SK-N-SH treated with all-trans-retinoic acid at 6 μM for 48 hours (cell line): Measurements from ENCODE around the gene MMP26.

Source experiments
- ARNTL ChIP-seq: fragments of 450-650 bp; formaldehyde crosslinking; IDR thresholded peaks from 2 replicates; pipeline ENCODE4 v1.5.0; 2020; ENCODE audit warnings: low read depth, mild to moderate bottlenecking, moderate library complexity, borderline replicate concordance
- ISL1 ChIP-seq: fragments of 250-450 bp; sonication (Bioruptor Pico); IDR thresholded peaks from 2 replicates; pipeline ENCODE4 v2.1.2; 2022; ENCODE audit warnings: mild to moderate bottlenecking, moderate library complexity
- PPARA ChIP-seq: fragments of 250-450 bp; sonication (Bioruptor Pico); IDR thresholded peaks from 2 replicates; pipeline ENCODE4 v1.5.0; 2020; ENCODE audit warnings: mild to moderate bottlenecking, borderline replicate concordance
- TOX ChIP-seq: fragments of 250-450 bp; sonication (Bioruptor Pico); IDR thresholded peaks from 2 replicates; pipeline ENCODE4 v1.8.0; 2021; ENCODE audit warnings: mild to moderate bottlenecking, moderate library complexity, borderline replicate concordance
- ZFP3 ChIP-seq: fragments of 250-450 bp; sonication (Bioruptor Pico); IDR thresholded peaks from 2 replicates; pipeline ENCODE4 v1.5.0; 2020; ENCODE audit warnings: mild to moderate bottlenecking, moderate library complexity
- TF ChIP-seq, protein P1 (sequence below): fragments of 250-450 bp; sonication (Bioruptor Pico); IDR thresholded peaks from 2 replicates; pipeline ENCODE4 v1.5.0; 2020; ENCODE audit warnings: mild to moderate bottlenecking, moderate library complexity
- TF ChIP-seq, protein P2 (sequence below): fragments of 250-450 bp; sonication (Bioruptor Pico); IDR thresholded peaks from 2 replicates; pipeline ENCODE4 v1.5.1; 2020; ENCODE audit warnings: low read depth, mild to moderate bottlenecking, moderate library complexity

DNA sequence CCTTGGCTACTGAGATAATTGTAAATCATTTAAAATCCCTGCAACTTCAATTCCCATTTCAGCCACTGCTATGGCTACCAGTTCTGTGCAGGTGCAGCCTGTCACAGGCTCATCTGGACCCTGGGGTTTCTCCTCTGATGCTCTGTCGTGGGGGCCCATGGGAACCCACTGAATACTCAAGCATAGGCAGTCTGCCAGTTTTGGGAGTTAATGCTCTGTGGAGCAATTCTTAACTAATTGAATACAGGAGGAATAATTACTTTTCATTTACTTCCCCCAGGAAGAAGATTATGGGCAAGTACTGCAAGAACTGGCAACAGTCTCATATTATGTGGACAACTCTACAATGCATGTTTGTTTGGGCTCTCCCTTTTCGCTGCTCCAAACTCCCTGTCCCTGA lies 32.8 kb upstream of the MMP26 start:
- TF ChIP-seq PPARA (CRISPR knock-in tag): no peak
- TF ChIP-seq TOX (CRISPR knock-in tag): no peak
- no peak for TF ChIP-seq ZFP3
- TF ChIP-seq, protein P1, sequence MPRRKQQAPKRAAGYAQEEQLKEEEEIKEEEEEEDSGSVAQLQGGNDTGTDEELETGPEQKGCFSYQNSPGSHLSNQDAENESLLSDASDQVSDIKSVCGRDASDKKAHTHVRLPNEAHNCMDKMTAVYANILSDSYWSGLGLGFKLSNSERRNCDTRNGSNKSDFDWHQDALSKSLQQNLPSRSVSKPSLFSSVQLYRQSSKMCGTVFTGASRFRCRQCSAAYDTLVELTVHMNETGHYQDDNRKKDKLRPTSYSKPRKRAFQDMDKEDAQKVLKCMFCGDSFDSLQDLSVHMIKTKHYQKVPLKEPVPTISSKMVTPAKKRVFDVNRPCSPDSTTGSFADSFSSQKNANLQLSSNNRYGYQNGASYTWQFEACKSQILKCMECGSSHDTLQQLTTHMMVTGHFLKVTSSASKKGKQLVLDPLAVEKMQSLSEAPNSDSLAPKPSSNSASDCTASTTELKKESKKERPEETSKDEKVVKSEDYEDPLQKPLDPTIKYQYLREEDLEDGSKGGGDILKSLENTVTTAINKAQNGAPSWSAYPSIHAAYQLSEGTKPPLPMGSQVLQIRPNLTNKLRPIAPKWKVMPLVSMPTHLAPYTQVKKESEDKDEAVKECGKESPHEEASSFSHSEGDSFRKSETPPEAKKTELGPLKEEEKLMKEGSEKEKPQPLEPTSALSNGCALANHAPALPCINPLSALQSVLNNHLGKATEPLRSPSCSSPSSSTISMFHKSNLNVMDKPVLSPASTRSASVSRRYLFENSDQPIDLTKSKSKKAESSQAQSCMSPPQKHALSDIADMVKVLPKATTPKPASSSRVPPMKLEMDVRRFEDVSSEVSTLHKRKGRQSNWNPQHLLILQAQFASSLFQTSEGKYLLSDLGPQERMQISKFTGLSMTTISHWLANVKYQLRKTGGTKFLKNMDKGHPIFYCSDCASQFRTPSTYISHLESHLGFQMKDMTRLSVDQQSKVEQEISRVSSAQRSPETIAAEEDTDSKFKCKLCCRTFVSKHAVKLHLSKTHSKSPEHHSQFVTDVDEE (CRISPR knock-in tag): no peak
- TF ChIP-seq ARNTL (CRISPR knock-in tag): no peak
- TF ChIP-seq ISL1: no peak
- TF ChIP-seq, protein P2, sequence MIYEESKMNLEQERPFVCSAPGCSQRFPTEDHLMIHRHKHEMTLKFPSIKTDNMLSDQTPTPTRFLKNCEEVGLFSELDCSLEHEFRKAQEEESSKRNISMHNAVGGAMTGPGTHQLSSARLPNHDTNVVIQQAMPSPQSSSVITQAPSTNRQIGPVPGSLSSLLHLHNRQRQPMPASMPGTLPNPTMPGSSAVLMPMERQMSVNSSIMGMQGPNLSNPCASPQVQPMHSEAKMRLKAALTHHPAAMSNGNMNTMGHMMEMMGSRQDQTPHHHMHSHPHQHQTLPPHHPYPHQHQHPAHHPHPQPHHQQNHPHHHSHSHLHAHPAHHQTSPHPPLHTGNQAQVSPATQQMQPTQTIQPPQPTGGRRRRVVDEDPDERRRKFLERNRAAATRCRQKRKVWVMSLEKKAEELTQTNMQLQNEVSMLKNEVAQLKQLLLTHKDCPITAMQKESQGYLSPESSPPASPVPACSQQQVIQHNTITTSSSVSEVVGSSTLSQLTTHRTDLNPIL (CRISPR knock-in tag): no peak
